ENCODE results near the gene CLCN6.

- TF ChIP-seq CTCF (IDR thresholded peaks at IDR 0.05) (no peak), POLR2A (IDR thresholded peaks at IDR 0.05) (no peak)
Measured at GRCh38 chr1:11807133-11807532, 1.1 kb downstream of the CLCN6 start.

Data from right lobe of liver (tissue), 4 donors.